Hair follicular keratinocyte (primary cell): Measurements from ENCODE around the gene OR51A7. TPM values are rescaled to one million over a fixed set of nuclear protein-coding genes. Genes with fewer than 3 reads are reported as not detected.

Experiments
- total RNA-seq: library from RNA; depleted of rRNA; stranded (reverse); fragments of >200 nt; gene quantifications from 2 replicates; pipeline ENCODE4 v1.2.3, GENCODE V29; 2015

OR51A7 gene
- total RNA-seq, result not detected in 2 replicates

GRCh38 chr11:4903484-4903883, at the start of gene OR51A7:
TSS of gene OR51A7 (plus strand) at chr11:4903783. CDS start at chr11:4907370, 3,587 bp downstream.

GRCh38 chr11:4881860-4882500, 21.6 kb upstream of the OR51A7 start, which contains the start of gene OR51T1:
TSS of gene OR51T1 (plus strand) at chr11:4881900. CDS start at chr11:4881900, 0 bp downstream.

GRCh38 chr11:4919250-4919649, 15.7 kb downstream of the OR51A7 start, which contains the start of gene OR51G2:
TSS of gene OR51G2 (minus strand) at chr11:4919350. CDS start at chr11:4915663, 3,687 bp downstream.

GRCh38 chr11:4924239-4924638, 20.7 kb downstream of the OR51A7 start, which contains the start of gene OR51G1:
TSS of gene OR51G1 (minus strand) at chr11:4924339. CDS start at chr11:4924339, 0 bp downstream.

GRCh38 chr11:4947505-4947904, 43.9 kb downstream of the OR51A7 start, which contains the start of gene OR51A4:
TSS of gene OR51A4 (minus strand) at chr11:4947605. CDS start at chr11:4947100, 505 bp downstream.

GRCh38 chr11:4955613-4956012, 52.0 kb downstream of the OR51A7 start, which contains the start of gene OR51A2:
TSS of gene OR51A2 (minus strand) at chr11:4955713. CDS start at chr11:4955713, 0 bp downstream.

Other genes starting within 250 kb of the OR51A7 start
- not detected in 2 replicates for gene OR51E2, start 205.9 kb upstream of the OR51A7 start, total RNA-seq
- gene MMP26, start 199.0 kb upstream of the OR51A7 start, total RNA-seq, result not detected in 2 replicates
- not detected in 2 replicates for gene OR51F1, start 133.8 kb upstream of the OR51A7 start, total RNA-seq
- gene OR52R1, start 99.4 kb upstream of the OR51A7 start, total RNA-seq, result not detected in 2 replicates
- gene OR51F2, start 82.5 kb upstream of the OR51A7 start, total RNA-seq, result not detected in 2 replicates
- not detected in 2 replicates for gene OR51S1, start 54.6 kb upstream of the OR51A7 start, total RNA-seq
- gene OR51T1, start 21.9 kb upstream of the OR51A7 start, total RNA-seq, result not detected in 2 replicates
- not detected in 2 replicates for gene OR51G2, start 15.6 kb downstream of the OR51A7 start, total RNA-seq
- gene OR51G1, start 20.6 kb downstream of the OR51A7 start, total RNA-seq, result not detected in 2 replicates
- gene OR51A4, start 43.8 kb downstream of the OR51A7 start, total RNA-seq, result not detected in 2 replicates
- not detected in 2 replicates for gene OR51A2, start 51.9 kb downstream of the OR51A7 start, total RNA-seq
- not detected in 2 replicates for gene OR51L1, start 91.1 kb downstream of the OR51A7 start, total RNA-seq
- gene OR52J3, start 142.7 kb downstream of the OR51A7 start, total RNA-seq, result not detected in 2 replicates
- gene OR52E2, start 155.8 kb downstream of the OR51A7 start, total RNA-seq, result not detected in 2 replicates
- gene OR52E1, start 165.8 kb downstream of the OR51A7 start, total RNA-seq, result not detected in 2 replicates
- gene OR52A5, start 234.6 kb downstream of the OR51A7 start, total RNA-seq, result not detected in 2 replicates